Cortex of kidney (tissue), 1 donor: ENCODE results near the gene DCTN5.
"Not testable (repeated sequence)": the region's sequence is repeated elsewhere in the genome, so short reads cannot be mapped to it uniquely, and the experiment has no call there.

Experiments used
- DNase-seq: peaks from one replicate; lab custom pipeline; 2025; lab: John Stamatoyannopoulos, UW

The DCTN5 gene

GRCh38 chr16:23640931-23641765 lies at the start of gene DCTN5, which contains the start of gene PALB2:
TSS of gene DCTN5 (plus strand) at chr16:23641466. CDS start at chr16:23641543, 77 bp downstream.
TSS of gene PALB2 (minus strand) at chr16:23641310. CDS start at chr16:23641157, 153 bp downstream.
- DNase-seq: peak; percentile 53

- DNase-seq: no peak
Observed at GRCh38 chr16:23594186-23594585, 47.1 kb upstream of the DCTN5 start.

GRCh38 chr16:23595246-23595950 lies 45.9 kb upstream of the DCTN5 start:
- no peak for DNase-seq

GRCh38 chr16:23595951-23596720 lies 45.1 kb upstream of the DCTN5 start, which contains the start of gene NDUFAB1:
TSS of gene NDUFAB1 (minus strand) at chr16:23596316. CDS start at chr16:23596290, 26 bp downstream.
- DNase-seq: no peak

- DNase-seq: no peak
Observed at GRCh38 chr16:23597003-23597756, 44.1 kb upstream of the DCTN5 start.

GRCh38 chr16:23607726-23608125 lies 33.5 kb upstream of the DCTN5 start:
- DNase-seq: no peak

- no peak for DNase-seq
Observed at GRCh38 chr16:23608194-23608593, 33.1 kb upstream of the DCTN5 start.

- no peak for DNase-seq
Observed at GRCh38 chr16:23609929-23610328, 31.3 kb upstream of the DCTN5 start.

- not testable (repeated sequence) for DNase-seq
Observed at GRCh38 chr16:23610905-23611304, 30.4 kb upstream of the DCTN5 start.

- DNase-seq: no peak
Observed at GRCh38 chr16:23611936-23612335, 29.3 kb upstream of the DCTN5 start.

GRCh38 chr16:23615805-23616204 lies 25.5 kb upstream of the DCTN5 start:
- DNase-seq: no peak

GRCh38 chr16:23624092-23624491 lies 17.2 kb upstream of the DCTN5 start:
- no peak for DNase-seq

- DNase-seq: no peak
Observed at GRCh38 chr16:23629516-23629915, 11.8 kb upstream of the DCTN5 start.

- DNase-seq: not testable (repeated sequence)
Observed at GRCh38 chr16:23631874-23632273, 9.4 kb upstream of the DCTN5 start.

- no peak for DNase-seq
Observed at GRCh38 chr16:23634461-23635036, 6.7 kb upstream of the DCTN5 start.

GRCh38 chr16:23635958-23636357 lies 5.3 kb upstream of the DCTN5 start:
- DNase-seq: no peak

GRCh38 chr16:23640615-23640930 lies 693 bp upstream of the DCTN5 start:
- no peak for DNase-seq

- DNase-seq: no peak
Observed at GRCh38 chr16:23642246-23642774, 1.0 kb downstream of the DCTN5 start.

GRCh38 chr16:23650674-23651416 lies 9.6 kb downstream of the DCTN5 start:
- no peak for DNase-seq

- DNase-seq: no peak
Observed at GRCh38 chr16:23651943-23652468, 10.7 kb downstream of the DCTN5 start.
